ENCODE data around the gene PIP5K1C. TPM values are rescaled to one million over a fixed set of nuclear protein-coding genes. Genes with fewer than 3 reads are reported as not detected.

Gene PIP5K1C
- total RNA-seq, 1 experiment from 2014 or later, result 35.5 TPM

DNA sequence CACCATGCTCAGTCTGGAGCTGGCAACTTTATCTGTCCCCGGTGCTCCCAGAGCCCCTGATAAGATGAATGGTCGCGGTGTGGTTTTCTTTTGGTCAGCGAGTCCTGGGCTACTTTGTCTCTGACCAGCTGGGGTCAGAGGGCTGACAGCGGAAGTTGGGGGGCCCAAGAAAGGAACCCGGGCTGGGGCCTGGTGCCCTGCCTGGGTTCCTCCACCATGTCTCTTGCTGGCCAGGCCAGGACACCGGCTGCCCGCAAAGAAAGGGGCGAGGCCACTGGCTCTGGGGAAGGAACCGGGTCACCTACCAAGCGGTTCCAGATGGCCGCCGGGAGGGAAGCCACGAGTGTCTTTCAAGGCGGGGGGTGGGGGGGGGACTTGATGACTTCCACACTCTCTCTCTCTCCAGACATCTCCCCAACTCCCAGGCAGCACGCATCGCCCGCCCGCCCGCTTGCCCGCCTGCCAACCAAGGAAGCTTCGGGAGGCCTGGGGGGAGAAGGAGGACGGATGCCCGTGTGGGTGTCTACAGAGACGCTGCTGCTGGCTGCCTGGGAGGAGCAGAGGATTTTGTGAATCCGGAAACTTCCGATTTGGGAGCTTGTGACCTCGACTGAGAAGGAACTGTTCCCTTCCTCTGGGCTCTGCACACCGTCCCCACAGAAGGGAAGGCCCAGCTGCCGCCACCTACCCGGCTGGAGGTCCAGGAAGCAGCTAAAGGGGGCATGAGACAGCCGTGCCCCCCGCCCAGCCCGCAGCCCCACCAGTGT lies 1.1 kb downstream of the PIP5K1C start:
- peak; percentile 68 for DNase-seq (ENCODE audit: low spot score)
- POLR2A ChIA-PET (ENCODE audit: low non-redundant PET), result no interaction called here

DNA sequence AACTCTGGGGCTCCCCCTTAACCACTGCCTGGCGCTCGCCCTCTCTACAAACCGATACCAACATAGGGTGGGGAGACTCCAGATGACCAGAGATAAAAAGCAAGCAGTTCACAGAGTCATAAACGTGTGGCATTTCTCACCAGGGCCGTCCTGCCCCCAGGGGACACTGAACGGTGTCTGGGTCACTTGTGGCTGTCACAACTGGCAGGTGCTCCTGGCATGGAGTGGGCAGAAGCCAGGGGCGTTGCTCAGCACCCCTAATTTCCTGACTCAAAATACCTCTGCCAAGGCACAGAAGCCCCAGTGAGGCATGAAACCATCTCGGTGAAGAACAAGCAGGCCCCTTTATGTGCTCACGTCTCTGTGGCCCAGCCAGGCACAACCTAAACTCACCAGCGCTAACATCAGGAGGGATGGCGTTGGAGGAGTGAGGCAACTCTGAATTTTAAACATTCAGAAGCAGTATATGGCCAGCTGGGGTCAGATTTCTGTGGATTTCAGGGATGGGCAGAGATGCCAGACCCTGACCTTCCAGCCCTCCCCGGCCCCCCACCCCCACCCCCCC lies 1.8 kb downstream of the PIP5K1C start:
- POLR2A ChIA-PET (ENCODE audit: low non-redundant PET), result no interaction called here
- intact Hi-C loops (cut with micrococcal nuclease; ENCODE audit: unreplicated experiment), result no loop called here
- TSS peak; percentile 47 for BruUV-seq (replicated peaks)
- no peaks in the 10 kb centered on the region for H3K27me3 ChIP-seq (replicated peaks; ENCODE audit: insufficient read depth, low read depth, low read length, poor library complexity)
- CTCF ChIA-PET, result no interaction called here
- no peaks in the 10 kb centered on the region for H3K4me1 ChIP-seq (ENCODE audit: insufficient read depth, low read length, poor library complexity, severe bottlenecking)
- no peak for DNase-seq (ENCODE audit: low spot score)
- peak overlapping the region; percentile 37 for H3K27ac ChIP-seq (ENCODE audit: low read depth, low read length, poor library complexity, severe bottlenecking)
- no peak for TF ChIP-seq EZH2 (IDR thresholded peaks at IDR 0.05; ENCODE audit: borderline replicate concordance, low read depth, low read length, poor library complexity, severe bottlenecking)
- TF ChIP-seq, protein P1, sequence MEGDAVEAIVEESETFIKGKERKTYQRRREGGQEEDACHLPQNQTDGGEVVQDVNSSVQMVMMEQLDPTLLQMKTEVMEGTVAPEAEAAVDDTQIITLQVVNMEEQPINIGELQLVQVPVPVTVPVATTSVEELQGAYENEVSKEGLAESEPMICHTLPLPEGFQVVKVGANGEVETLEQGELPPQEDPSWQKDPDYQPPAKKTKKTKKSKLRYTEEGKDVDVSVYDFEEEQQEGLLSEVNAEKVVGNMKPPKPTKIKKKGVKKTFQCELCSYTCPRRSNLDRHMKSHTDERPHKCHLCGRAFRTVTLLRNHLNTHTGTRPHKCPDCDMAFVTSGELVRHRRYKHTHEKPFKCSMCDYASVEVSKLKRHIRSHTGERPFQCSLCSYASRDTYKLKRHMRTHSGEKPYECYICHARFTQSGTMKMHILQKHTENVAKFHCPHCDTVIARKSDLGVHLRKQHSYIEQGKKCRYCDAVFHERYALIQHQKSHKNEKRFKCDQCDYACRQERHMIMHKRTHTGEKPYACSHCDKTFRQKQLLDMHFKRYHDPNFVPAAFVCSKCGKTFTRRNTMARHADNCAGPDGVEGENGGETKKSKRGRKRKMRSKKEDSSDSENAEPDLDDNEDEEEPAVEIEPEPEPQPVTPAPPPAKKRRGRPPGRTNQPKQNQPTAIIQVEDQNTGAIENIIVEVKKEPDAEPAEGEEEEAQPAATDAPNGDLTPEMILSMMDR (conservative IDR thresholded peaks at IDR 0.05; ENCODE audit: low read depth, low read length), result no peak
- no peaks in the 10 kb centered on the region for H3K9me3 ChIP-seq (ENCODE audit: low read depth, low read length, poor library complexity, severe bottlenecking)
- no peaks in the 10 kb centered on the region for H3K36me3 ChIP-seq (ENCODE audit: insufficient read depth, low read length, poor library complexity, severe bottlenecking)
- H3K4me3 ChIP-seq (ENCODE audit: low read depth, low read length, poor library complexity, severe bottlenecking), result no peak overlapping the region

More for the DNA sequence above, 1.1 kb downstream of the PIP5K1C start:
- Histone ChIP-seq H3K27me3 (replicated peaks; ENCODE audit: insufficient read depth, low read depth, low read length, poor library complexity) (no peaks in the 10 kb centered on the region), H3K27ac (ENCODE audit: low read depth, low read length, poor library complexity, severe bottlenecking) (peak overlapping the region; percentile 72), H3K4me1 (ENCODE audit: insufficient read depth, low read length, poor library complexity, severe bottlenecking) (no peaks in the 10 kb centered on the region), H3K9me3 (ENCODE audit: low read depth, low read length, poor library complexity, severe bottlenecking) (no peaks in the 10 kb centered on the region), H3K36me3 (ENCODE audit: insufficient read depth, low read length, poor library complexity, severe bottlenecking) (no peaks in the 10 kb centered on the region), H3K4me3 (ENCODE audit: low read depth, low read length, poor library complexity, severe bottlenecking) (peak overlapping the region; percentile 81)
- BruUV-seq (replicated peaks), result no TSS peak
- intact Hi-C loops (cut with micrococcal nuclease; ENCODE audit: unreplicated experiment), result no loop called here
- TF ChIP-seq, protein P1 (conservative IDR thresholded peaks at IDR 0.05; ENCODE audit: low read depth, low read length), result no peak
- TF ChIP-seq EZH2 (IDR thresholded peaks at IDR 0.05; ENCODE audit: borderline replicate concordance, low read depth, low read length, poor library complexity, severe bottlenecking), result no peak
- CTCF ChIA-PET, result interaction anchor here (0.6 kb wide), 1 partner anchor 16 kb away, joined by 3 read pairs; no protein-coding TSS in a partner anchor

DNA sequence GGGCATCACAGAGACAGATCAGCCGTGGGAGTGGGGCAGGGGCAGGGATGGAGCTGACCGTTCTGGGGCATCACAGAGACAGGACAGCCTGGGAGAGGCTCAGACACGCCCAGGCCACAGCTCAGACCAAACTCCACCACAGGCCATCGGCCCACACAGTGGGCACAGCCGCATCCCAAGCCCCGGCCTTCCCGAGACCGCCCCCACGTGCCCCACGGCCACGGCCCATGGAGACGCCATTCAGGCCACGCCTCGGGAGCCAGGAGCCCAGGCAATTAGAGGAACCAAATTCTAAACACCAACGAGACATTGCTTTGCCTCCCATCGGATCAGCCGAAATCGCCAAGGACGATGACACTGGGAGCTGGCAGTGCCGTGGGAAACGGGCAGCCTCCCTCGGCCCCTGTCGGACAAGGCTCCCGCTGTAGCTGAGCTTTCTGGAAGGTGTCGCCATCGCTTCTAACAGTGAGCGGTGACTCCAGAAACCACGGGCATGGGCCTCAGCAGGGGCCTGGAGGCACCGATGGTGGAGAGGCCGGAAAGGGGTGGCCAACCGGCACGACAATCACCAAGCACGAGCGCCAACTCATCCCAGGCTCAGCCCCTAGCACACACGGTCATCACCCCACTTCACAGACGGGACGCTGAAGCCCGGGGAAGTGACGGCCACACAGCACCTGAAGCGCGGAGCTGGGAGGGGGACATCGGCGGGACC lies 2.4 kb downstream of the PIP5K1C start:
- intact Hi-C loops (cut with micrococcal nuclease; ENCODE audit: unreplicated experiment), result no loop called here
- H3K27me3 ChIP-seq (replicated peaks; ENCODE audit: insufficient read depth, low read depth, low read length, poor library complexity), result no peaks in the 10 kb centered on the region
- ChIA-PET POLR2A (ENCODE audit: low non-redundant PET) (no interaction called here), CTCF (no interaction called here)
- TF ChIP-seq, protein P1 (conservative IDR thresholded peaks at IDR 0.05; ENCODE audit: low read depth, low read length), result no peak
- no peak for TF ChIP-seq EZH2 (IDR thresholded peaks at IDR 0.05; ENCODE audit: borderline replicate concordance, low read depth, low read length, poor library complexity, severe bottlenecking)
- no peak for DNase-seq (ENCODE audit: low spot score)
- H3K36me3 ChIP-seq (ENCODE audit: insufficient read depth, low read length, poor library complexity, severe bottlenecking), result no peaks in the 10 kb centered on the region
- H3K4me1 ChIP-seq (ENCODE audit: insufficient read depth, low read length, poor library complexity, severe bottlenecking), result no peaks in the 10 kb centered on the region
- H3K4me3 ChIP-seq (ENCODE audit: low read depth, low read length, poor library complexity, severe bottlenecking), result no peak overlapping the region
- no TSS peak for BruUV-seq (replicated peaks)
- no peaks in the 10 kb centered on the region for H3K9me3 ChIP-seq (ENCODE audit: low read depth, low read length, poor library complexity, severe bottlenecking)
- H3K27ac ChIP-seq (ENCODE audit: low read depth, low read length, poor library complexity, severe bottlenecking), result no peak overlapping the region
